Gastroesophageal sphincter (tissue), 3 donors: ENCODE results near the gene MYPOP.

Experiments
- EP300 ChIP-seq: sonication (generic); formaldehyde crosslinking; IDR thresholded peaks from one replicate; pipeline ENCODE4 v1.6.1; 2017; ENCODE audit warnings: antibody characterized with exemption, mild to moderate bottlenecking
- POLR2A ChIP-seq, 2 donors: fragments of 450-650 bp; IDR thresholded peaks; one replicate each; pipeline ENCODE4 v1.6.1; 2017; ENCODE audit warnings: antibody characterized with exemption in 2 of 2, mild to moderate bottlenecking in 2 of 2, moderate library complexity in 1 of 2
- TF ChIP-seq, protein P1 (sequence below), 4 experiments: fragments of 200-600 bp in 2 of 4; fragments of 450-650 bp in 2 of 4; sonication (generic) in 1 of 4; IDR thresholded peaks; one replicate each; pipeline ENCODE4 v1.5.1; 2017 to 2019; ENCODE audit warnings: antibody characterized with exemption in 4 of 4, mild to moderate bottlenecking in 2 of 4, moderate library complexity in 2 of 4

DNA sequence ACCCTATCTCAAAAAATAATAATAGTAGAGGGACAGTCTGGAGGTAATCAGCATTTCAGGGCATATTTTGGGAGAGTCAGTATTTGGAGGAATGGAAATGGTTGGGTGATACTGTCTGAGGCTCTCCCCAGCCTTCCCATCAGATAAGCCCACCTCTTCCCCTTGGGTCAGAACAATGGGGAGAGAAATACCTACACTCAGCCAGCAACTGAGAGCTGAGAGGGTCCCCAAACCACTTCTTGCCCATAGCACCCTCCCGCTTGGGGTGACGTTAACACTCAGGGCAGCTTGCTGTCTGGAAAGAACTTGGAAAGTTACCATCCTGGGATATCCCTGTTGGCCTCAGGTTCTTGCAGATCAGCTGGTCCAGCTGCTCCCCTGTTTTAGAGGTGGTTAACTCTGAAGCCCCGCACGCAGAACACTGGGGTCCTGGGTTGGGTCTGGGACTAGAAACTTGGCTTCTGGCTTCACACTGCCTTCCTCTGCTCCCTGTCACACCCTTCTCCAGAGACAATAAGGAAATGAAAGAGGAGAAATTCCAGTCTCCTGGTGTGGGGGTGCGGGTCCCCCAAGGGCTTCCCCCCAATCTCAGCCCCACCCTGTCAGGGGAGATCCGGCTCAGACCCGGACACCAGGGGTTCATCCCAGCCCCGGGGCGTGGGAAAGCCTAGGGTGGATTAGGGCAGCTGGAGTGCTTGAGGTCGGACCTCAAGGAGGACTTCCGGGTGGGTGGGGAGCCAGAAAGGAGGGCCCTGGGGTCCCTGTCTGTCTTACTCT is 35.8 kb downstream of the MYPOP start:
- TF ChIP-seq POLR2A (IDR thresholded peaks at IDR 0.05) (no peak), EP300 (no peak)
- TF ChIP-seq, protein P1, sequence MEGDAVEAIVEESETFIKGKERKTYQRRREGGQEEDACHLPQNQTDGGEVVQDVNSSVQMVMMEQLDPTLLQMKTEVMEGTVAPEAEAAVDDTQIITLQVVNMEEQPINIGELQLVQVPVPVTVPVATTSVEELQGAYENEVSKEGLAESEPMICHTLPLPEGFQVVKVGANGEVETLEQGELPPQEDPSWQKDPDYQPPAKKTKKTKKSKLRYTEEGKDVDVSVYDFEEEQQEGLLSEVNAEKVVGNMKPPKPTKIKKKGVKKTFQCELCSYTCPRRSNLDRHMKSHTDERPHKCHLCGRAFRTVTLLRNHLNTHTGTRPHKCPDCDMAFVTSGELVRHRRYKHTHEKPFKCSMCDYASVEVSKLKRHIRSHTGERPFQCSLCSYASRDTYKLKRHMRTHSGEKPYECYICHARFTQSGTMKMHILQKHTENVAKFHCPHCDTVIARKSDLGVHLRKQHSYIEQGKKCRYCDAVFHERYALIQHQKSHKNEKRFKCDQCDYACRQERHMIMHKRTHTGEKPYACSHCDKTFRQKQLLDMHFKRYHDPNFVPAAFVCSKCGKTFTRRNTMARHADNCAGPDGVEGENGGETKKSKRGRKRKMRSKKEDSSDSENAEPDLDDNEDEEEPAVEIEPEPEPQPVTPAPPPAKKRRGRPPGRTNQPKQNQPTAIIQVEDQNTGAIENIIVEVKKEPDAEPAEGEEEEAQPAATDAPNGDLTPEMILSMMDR (IDR thresholded peaks at IDR 0.05): no peak
